NCI-H2029 treated with DMSO at 0.1 percent for 48 hours (cell line): ENCODE data around the gene DCHS1.
A peak's percentile ranks its signal among the peaks of the same experiment; 100 is the strongest.

Experiments used
- DNase-seq: peaks from one replicate; lab custom pipeline; 2025; lab: John Stamatoyannopoulos, UW

DCHS1 gene

GRCh38 chr11:6646918-6647679, 8.5 kb downstream of the DCHS1 start:
- DNase-seq, result no peak

GRCh38 chr11:6646576-6646917, 9.1 kb downstream of the DCHS1 start:
- DNase-seq, result no peak

GRCh38 chr11:6646071-6646470, 9.5 kb downstream of the DCHS1 start:
- no peak for DNase-seq

GRCh38 chr11:6642957-6643356, 12.7 kb downstream of the DCHS1 start:
- no peak for DNase-seq

- no peak for DNase-seq
Observed at GRCh38 chr11:6640985-6641701, 14.5 kb downstream of the DCHS1 start.

GRCh38 chr11:6640036-6640984, 15.3 kb downstream of the DCHS1 start:
- DNase-seq, result no peak

- peak; percentile 30 for DNase-seq
Observed at GRCh38 chr11:6638429-6638828, 17.2 kb downstream of the DCHS1 start.

GRCh38 chr11:6637871-6638270, 17.7 kb downstream of the DCHS1 start:
- no peak for DNase-seq

GRCh38 chr11:6636480-6636879, 19.1 kb downstream of the DCHS1 start:
- no peak for DNase-seq

- no peak for DNase-seq
Observed at GRCh38 chr11:6635082-6635932, 20.3 kb downstream of the DCHS1 start.

GRCh38 chr11:6634534-6634933, 21.1 kb downstream of the DCHS1 start:
- DNase-seq, result no peak

- no peak for DNase-seq
Observed at GRCh38 chr11:6633422-6634408, 21.9 kb downstream of the DCHS1 start.

- no peak for DNase-seq
Observed at GRCh38 chr11:6632116-6633073, 23.2 kb downstream of the DCHS1 start.

- no peak for DNase-seq
Observed at GRCh38 chr11:6631361-6631890, 24.2 kb downstream of the DCHS1 start.

- DNase-seq, result no peak
Observed at GRCh38 chr11:6630632-6631291, 24.8 kb downstream of the DCHS1 start.

- peak; percentile 14 for DNase-seq
Observed at GRCh38 chr11:6629892-6630631, 25.5 kb downstream of the DCHS1 start.

GRCh38 chr11:6629573-6629891, 26.1 kb downstream of the DCHS1 start:
- no peak for DNase-seq

GRCh38 chr11:6628526-6628925, 27.1 kb downstream of the DCHS1 start:
- DNase-seq, result no peak
